Stimulated activated CD4-positive, alpha-beta T cell treated with anti-CD3 and anti-CD28 coated beads, Interleukin-4, amount 100 ng/mL, for 1 hour (primary cell): ENCODE results near the gene CCNF.
"Not testable (repeated sequence)": the region's sequence is repeated elsewhere in the genome, so short reads cannot be mapped to it uniquely, and the experiment has no call there.

Source experiments
- DNase-seq: peaks from one replicate; pipeline ENCODE4 v3.0.0-alpha.2; 2020

CCNF gene

DNA sequence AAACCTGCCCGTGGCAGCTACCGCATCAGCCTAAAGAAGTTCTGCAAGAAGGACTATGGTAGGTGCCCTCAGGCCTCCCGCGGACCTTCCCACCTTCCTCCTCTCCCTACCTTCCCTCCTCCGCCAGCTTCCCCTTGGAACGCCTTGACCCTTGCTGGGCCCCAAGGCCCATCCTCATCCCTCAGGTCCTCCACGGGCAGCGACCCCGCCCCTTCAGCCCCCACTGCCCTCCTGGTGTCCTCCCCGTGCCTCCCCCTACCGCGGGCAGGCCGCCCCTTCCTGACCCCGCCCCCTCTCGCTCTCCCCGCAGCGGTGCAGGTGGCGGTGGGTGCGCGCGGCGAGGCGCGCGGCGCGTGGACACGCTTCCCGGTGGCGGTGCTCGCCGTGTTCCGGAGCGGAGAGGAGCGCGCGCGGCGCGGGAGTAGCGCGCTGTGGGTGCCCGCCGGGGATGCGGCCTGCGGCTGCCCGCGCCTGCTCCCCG, 44.2 kb downstream of the CCNF start:
- no peak for DNase-seq

DNA sequence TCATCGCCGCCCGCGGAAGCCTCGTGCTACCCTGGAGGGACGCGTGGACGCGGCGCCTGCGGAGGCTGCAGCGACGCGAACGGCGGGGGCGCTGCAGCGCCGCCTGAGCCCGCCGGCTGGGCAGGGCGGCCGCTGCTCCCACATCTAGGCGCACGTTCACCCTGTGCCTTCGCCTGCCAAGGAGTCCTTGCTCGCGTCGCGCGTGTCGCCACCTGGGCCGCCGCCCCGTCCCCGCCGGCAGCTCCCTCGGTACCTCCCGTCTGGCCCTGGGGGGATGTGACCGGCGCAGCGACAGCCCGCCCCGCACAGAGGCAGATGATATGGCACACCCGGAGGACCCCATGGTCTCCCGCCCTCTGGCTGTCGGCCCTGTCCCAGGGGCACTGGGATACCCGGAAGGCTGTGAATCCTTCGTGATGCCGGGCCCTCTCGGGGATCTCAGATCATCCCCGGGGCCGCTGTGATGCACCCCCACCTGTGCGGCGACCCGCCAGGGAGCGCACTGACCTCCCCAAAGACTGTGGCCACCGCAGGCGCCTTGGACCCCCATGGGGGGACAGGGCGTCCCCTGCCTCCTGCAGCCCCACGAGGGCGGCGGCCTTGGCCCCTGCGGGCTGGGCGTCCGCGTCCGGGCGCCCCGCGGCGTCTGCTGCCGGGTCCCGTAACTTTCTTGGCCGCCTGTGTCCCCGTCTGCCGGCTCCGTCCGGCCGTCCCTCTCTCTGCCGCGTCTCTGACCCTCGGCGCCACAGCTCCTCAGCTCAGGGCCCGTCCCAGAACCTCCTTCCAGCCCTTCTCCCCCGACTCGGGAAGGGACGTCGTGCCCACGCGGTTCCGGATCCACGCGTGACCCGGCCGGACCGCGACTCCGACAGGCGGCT, 45.0 kb downstream of the CCNF start:
- DNase-seq: peak; percentile 63

DNA sequence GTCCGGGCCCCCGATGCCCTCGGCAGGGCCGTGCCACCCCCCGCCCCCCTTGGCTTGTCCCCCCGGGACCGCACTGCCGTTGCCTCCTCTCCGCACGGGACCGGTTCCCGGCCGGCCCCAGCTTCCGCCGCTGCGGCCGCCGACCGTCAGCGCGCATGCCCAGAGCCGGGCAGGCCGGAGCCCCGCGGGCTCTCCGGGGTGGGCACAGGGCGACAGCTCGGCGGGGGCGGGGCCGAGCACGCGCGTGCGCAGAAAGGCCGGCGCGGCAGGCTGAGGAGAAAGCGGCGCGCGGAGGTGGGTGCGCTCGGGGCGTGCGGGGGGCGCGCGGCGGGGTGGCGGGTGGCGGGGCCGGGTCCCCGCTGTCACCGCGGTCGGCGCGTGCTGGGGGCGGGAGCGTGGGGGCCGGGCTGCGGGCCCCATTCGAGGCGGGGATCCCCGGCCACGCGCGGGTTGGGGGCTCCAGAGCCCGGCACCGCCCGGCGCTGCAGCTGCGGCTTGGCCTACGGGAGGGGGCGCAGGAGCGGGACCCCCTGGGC, 45.7 kb downstream of the CCNF start, which contains the start of gene TBC1D24:
Gene TBC1D24, plus strand, starts transcription at position 251 of the 536 bp plus-strand sequence. CDS start 21,022 bp downstream, outside the sequence.
- peak; percentile 82 for DNase-seq

DNA sequence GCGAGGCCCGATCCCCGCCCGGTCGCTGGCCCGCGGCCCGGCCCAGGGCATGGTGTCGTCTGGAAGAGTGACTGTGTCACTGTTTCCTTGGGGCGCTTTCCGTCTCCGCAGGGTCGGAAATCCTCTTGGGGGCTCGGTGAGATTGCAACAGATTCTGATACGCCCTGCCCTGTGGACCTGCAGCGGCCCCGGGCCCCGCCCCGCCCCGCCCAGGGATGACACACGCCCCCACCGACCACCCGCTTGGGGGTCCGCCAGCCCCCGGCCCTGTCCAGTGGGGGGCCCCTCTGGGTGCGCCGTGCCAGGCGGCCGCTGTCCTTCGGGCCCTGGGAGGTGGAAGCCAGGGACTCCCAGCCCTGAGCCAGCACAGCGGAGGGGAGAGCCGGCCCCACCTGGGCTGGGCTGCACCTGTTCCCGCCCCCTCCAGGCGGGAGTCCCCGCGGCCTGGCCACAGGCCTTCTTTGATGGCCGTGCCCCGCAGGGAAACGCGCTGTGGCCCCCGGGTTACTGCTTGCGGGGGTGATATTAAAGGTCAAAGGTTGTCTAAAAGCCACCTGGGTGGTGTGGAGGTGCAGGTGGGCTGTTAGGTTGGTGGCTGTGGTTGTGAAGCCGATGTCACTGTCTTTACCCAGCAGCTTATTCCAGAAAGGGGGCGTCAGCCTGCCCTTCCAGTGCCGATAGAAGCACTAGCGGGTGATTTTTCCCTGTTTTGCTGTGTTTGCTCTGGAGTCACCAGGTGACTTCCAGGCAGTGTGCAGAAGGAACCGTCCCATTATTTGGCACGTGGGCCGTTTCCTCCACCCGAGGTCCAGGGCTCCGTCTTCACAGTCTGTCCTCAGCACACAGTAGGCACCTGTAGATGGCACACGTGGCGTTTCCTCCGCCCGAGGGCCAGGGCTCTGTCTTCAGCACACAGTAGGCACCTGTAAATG, 46.4 kb downstream of the CCNF start:
- no peak for DNase-seq

DNA sequence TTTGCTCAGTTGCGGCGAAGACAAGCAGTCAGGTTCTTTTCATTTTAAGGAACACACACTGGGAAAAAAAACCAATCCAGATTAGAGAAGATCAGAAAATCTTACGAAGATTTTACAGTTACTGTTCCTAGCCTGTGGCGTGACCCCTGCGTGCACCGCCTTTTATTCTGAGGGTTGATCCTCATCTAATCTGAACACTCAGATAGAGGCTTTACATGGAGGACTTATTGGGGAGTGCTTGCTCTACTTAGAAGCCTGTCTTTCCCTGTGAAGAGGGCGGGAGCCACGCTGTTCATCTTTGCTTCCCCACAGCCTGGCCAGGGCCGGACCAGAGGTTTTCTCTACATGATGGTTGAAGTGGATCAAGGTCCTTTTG, 47.1 kb downstream of the CCNF start:
- no peak for DNase-seq

DNA sequence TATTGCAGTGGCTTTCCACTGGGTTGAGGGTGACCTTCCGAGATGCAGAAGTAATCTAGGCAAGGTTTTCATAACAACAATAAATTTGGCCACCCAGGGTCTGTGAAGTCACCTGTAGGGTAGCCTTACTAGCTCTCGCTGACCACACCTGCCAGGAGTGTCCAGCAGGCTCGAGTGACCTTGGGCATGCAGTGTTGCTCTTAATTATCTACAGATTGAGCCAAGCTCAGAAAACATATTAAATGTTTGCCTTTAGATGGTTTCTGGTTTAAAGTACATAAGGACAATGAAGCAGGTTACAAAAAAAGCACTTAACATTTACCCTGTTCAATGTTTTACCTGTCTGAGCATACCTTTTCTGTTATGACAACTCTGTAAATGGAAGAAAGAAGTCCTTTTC, 47.5 kb downstream of the CCNF start:
- DNase-seq: no peak

DNA sequence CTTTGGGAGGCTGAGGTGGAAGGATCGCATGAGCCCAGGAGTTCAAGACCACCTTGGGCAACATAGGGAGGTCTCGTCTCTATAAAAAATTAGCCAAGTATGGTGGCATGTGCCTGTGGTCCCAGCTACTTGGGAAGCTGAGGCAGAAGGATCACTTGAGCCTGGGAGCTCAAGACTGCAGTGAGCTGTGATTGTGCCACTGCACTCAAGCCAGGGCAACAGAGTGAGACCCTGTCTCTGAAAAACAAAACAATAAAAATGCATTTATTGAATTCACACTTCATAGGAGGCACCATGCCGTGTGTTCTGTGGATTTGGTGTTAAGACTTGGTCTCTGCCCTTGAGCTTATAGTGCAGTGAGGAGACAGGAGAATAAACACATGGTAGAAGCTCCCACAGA, 48.1 kb downstream of the CCNF start:
- DNase-seq: no peak

DNA sequence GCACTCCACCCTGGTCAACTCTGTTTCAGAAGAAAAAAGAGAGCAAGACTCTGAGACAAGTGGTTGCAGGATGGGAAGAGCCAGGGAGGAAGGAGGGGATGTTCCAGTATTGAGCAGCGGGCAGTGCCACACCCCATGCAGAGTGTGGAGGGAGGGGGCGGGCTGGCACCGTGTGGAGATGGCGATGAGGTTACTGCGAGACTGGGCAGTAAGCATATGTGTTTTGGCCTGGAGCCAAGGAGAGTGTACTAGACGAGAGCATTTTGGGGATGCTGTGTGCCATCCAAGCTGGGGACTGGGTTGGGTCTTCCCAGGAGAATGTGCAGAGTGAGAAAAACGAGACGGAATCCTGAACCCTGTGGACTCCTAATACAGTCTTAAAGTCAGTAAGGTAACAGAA, 49.0 kb downstream of the CCNF start:
- no peak for DNase-seq

DNA sequence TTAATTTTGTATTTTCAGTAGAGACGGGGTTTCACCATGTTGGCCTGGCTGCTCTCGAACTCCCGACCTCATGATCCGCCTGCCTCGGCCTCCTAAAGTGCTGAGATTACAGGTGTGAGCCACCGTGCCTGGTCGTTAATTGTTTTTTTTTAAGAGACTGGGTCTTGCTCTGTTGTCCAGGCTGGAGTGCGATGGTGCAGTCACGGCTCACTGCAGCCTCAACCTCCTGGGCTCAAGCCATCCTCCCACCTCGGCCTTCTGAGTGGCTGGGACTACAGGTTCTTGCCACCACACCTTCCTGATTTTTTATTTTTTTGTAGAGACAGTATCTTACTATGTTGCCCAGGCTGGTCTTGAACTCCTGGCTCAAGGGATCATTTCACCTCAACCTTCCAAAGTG, 50.7 kb downstream of the CCNF start:
- DNase-seq: not testable (repeated sequence)

DNA sequence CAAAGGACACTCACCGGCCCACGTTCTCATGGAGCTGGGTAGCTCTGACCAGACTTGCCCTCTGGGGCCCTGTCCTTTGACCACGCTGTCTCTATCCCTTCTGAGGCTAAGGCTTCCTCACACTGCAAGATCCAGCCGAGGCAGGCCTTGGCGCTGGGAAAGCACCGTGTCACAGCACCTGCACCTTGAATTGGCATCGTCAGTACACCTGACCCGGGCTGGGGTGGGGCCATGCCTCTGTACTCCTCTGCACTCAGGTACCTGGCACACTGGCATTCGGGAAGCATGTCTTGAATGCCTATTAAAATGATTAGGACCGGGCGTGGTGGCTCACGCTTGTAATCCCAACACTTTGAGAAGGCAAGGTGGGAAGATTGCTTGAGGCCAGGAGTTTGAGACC, 51.7 kb downstream of the CCNF start:
- no peak for DNase-seq

DNA sequence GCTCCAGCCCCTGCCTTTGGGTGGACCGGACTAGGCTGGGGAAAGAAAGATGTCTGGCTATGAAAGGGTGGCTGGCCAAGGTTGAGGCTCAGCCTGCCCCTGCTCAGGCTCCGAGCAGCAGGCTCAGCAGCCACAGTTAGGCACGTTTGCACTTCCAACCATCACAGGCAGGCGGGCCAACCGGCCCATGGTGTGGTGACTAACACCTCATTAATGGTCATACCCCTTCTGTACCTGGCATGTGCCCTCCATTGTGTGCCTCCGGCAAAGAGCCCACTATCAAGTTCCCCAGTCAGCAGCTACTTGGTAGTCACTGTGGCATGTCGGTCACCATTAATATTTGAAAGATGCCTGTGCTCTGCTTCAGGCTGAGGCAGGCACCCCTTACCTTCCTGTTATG, 52.4 kb downstream of the CCNF start:
- DNase-seq: no peak

DNA sequence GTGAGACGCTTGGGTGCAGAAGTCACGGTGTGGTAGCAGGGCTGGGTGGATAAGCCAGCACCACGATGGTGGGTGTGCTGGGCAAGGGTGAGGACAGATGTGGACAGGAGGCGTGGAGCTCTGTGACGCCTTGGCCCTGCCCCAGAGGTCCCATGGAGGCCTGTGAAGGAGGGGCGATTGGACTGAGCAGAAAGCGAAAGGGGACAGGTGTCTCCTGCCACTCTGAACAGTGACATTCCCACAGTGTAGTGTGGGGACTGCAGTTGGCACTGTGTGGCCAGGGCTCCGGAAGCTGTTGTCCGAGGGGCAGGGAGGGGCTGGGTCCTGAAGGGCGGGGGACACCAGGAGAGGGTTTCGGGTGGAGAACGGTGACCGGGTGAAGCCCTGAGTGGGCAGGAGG, 53.0 kb downstream of the CCNF start:
- no peak for DNase-seq

DNA sequence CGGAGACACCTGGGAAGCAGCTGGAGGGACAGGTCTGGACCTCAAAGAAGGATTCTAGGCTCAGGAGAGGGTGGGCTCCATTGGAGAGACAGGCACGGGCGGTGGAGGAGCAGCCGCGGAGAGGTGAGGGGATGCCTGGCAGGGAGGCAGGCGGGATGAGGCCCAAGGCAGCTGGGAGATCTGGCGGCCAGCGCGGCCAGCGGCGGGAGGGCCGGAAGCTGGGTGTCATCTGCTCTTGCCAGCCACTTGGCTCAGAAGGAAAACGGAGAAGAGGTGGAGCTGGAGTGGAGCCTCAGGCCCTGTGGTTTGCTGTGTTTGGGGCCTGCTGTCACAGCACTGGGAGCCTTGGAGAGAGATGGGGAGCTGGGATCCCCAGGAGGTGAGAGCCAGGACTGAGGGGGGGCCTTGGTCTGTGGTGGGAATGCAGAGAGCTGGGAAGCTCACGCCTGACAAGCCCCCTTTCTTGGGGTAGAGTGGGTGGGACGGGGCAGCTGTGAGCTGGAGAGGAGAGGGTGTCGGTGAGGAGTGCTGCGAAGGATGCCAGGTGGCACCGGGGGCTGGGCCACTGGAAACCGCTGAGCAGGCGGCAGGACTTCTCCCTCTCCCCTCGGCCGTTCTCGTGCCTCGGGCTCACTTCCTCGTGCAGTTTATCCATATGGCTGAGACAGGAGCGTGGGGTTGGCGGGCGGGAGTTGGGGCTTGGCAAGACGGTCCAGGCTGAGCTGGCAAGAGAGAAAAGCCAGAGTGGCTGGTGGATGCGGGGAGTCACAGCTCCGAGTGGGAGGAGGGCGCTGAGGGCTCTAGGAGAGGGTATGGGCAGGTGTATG, 53.7 kb downstream of the CCNF start:
- DNase-seq: no peak

DNA sequence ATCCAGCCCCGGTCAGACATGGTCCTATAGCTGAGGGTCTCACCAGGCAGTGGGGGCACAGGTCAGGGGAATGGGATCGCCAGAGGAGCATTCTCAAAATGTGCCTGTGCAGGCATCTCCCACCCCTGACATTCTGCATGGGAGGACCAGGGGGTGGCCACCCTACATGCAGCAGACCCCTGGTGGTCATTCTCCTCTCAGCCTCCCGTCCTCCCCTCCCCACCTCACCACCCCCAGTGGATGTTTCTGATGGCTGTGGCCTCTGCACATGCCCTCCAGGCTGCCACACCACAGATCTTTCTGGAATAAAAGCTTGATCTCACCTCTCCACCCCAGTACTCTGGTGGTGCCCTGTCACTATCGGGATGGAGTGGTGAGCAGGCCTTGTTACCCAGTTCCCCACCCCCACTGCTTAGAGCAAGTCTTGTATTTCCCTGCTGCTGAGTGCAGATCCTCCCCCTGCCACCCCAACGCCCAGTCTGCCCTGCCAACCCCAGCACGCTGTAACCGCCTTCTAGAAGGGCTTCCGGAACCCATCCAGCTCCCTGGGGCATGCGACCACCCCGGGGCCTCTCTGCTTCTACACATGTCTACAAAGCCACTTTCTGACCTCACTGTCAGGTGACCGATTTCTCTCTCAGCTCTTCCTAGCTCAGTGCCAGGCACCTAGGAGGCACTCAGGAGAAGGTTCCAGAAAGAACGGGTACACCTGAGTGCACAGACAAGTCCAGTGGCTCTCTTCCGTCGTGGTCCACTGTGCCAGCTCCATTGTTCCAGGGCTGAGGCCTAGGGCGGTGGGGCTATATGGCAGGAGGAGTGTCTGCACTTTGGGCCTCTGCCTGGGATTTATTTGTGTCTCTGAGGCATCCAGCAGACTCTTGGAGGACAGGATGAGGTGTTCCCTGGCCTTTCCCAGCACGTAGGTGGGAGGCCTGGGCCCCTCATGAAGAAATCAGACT, 55.0 kb downstream of the CCNF start:
- no peak for DNase-seq

DNA sequence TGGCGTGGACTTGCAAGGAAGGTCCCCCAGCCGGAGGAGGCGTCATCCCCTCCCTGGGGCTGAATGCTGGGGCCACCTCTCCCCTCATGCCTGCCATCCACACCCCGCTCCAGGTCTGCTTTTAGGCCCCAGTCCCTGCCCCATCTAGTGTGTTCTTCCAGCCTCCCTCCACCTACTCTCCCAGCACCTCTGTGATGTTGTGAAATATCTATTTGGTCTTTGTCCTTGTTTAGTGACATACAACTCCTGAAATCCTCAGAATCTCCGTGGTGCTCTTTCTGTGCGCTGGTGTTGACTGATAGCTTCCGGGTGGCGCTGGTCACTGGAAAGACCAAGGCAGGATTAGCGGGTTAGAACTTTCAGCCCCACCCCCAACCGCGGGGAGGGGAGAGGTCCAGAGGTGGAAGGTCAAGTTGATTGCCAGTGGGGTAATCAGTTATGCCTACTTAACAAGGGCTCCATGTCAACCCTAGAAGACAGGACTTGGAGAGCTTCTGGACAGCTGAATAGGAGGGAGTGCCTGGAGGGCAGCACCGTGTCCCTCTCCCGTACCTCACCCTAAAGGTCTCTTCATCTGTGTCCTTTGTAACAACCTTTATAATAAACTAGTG, 55.8 kb downstream of the CCNF start:
- no peak for DNase-seq

DNA sequence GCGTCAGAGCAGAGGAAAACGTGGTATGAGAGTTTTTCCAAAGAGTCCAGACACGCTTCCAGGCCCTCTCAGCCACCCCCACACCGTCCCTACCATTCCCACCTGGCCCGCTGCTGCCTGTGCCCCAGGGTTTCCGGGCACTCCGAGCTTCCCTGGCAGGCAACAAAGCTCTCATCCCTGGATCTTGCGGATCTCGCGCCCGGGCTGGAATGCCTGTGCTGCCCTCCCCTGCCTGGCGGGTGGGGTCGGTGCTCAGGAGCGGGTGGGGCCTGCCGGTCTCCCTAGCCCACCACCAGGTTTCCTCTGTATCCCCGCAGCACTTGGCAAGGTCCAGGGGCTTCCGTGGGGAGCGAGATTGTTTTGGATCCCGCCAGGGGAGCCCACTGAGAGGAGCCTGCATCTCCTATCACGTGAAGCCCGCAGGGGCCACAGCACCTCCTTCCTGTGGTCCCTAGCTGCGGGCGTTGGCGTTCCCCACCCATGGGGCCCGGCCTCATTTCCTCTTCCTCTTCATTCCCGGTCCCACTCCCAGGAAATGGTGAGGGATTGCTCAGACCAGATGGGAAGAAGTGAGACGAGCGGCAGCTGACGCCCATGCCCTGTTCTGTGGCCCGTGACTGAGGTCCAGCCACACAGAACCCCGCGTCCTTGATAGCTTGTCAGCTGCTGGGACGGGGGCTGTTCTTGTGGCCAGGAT, 56.7 kb downstream of the CCNF start:
- no peak for DNase-seq

DNA sequence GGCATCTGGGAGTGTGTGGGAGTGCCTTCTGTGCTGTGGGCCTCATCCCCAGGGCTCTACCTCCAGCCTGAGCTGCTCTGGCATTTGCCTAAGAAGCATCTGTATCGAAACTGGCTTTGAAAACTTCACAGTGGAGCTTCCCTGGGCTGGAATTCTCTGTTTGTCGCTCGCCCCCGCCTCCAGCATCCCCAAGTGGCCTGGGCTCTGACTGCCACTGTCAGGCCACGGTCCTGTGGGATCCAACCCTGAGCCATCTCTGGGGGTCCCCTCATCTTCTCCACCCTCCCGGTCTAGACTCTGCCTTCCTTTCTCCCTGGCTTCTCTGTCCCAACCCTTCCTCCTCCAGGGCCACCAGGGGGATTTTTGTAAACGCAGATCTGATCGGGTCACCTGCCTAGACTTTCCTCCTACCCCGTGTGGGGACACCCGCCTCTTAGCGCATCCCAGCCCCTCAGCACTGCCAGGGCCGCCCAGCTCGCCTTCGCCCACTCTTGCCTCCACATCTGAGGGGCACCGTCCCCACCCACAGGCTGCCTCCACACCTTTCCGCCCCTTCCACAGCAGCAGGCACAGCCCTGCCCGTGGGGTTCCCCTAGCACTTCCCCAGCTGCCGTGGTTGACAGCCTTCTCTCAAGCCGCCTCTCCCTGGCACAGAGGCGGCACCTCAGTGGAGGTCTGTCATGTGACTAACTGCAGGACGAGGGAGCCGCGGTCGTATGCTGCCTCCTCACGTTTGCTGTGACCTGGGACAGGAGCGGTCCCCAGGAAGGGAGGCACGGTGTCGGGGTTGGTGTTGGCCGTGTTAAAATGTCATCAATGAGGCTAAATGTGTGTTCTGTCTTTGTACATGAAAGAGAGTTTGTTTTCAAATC, 57.6 kb downstream of the CCNF start:
- DNase-seq: peak; percentile 74

DNA sequence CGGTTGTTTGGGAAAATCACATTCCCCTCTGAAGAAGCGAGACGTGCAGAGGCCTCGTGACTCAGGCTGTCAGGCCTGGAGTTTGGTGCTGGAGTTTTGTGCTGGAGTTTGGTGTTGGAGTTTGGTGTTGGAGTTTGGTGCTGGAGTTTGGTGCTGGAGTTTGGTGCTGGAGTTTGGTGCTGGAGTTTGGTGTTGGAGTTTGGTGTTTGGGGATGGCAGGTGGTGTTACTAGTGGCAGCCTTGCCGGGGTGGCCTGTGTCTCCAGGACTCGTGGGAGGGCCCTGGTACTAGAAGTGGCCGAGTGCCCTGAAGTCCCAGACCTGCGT, 58.2 kb downstream of the CCNF start:
- DNase-seq: no peak

DNA sequence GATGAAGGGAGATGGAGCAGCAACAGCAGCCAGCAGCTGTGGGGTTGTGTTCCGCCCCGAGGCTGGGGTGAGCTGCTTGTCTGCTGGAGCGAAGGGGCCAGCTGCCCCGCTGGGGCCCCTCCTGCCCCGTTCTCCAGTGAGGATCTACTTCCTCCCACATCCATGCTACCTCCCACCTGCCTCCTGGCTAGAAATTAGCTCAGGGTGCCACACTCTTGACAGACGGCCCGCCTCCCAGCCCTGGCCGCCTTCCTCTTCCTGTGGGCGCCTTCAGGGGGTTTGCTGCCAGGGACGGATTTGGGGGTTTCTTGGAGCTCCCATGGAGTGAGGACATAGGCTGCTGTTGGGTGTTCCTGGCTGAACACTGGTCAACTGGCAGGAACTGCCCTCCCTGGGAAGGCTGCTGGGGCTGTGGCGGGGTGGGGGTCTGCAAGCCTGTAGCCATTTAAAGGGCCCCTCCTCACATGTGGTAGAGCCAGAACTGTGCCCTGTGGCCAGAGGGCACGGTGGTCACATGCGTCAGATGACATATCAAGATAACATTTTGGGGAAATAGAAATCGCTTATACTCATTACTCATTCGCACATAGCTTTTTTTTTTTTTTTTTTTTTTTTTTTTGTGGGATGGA, 58.8 kb downstream of the CCNF start:
- no peak for DNase-seq
